SK-N-SH (cell line): ENCODE data around the gene PKN1. TPM values are rescaled to one million over a fixed set of nuclear protein-coding genes. Genes with fewer than 3 reads are reported as not detected.

ENCODE experiments used
- CTCF ChIA-PET: fragments of 300-600, 350-600 bp; formaldehyde crosslinking; extraction: SDS; loops from one replicate; lab custom pipeline; 2021; lab: Yijun Ruan, JAX
- POLR2A ChIA-PET: fragments of 350-600 bp; sonication (Branson Sonifier 250); formaldehyde crosslinking; extraction: SDS; loops from one replicate; lab custom pipeline; 2020; ENCODE audit warnings: antibody characterized with exemption, inconsistent platforms; lab: Yijun Ruan, JAX
- DNase-seq: peaks from one replicate; pipeline ENCODE4 v3.0.0; 2012
- H2AFZ ChIP-seq: fragments of 200-600 bp; sonication (generic); 2 replicates; pipeline ENCODE4 v1.8.1; 2016; ENCODE audit warnings: antibody characterized with exemption, mild to moderate bottlenecking, low read depth
- H3F3A ChIP-seq: fragments of 200-600 bp; sonication (generic); replicated peaks from 2 replicates; pipeline ENCODE3; 2016; ENCODE audit warnings: antibody characterized with exemption, mild to moderate bottlenecking; ENCODE audit not compliant: insufficient read depth
- H3K27ac ChIP-seq, 2 experiments: fragments of 200-500 bp in 1 of 2; fragments of 200-600 bp in 1 of 2; sonication (Bioruptor generic) in 1 of 2; sonication (generic), shearing (Covaris generic) in 1 of 2; 2 replicates each; pipeline versions ENCODE4 v1.5.1 to v1.6.1; 2014 to 2016; ENCODE audit warnings: low read depth in 2 of 2, inconsistent platforms in 1 of 2, low read length in 1 of 2, mild to moderate bottlenecking in 1 of 2, mixed read lengths in 1 of 2
- H3K27me3 ChIP-seq: fragments of 200-600 bp; sonication (generic), shearing (Covaris generic); 2 replicates; pipeline ENCODE4 v1.6.1; 2016; ENCODE audit warnings: mixed run types; ENCODE audit not compliant: insufficient read depth
- H3K36me3 ChIP-seq, 2 experiments: fragments of 200-500 bp in 1 of 2; fragments of 200-600 bp in 1 of 2; sonication (Bioruptor generic) in 1 of 2; sonication (generic) in 1 of 2; replicated peaks in 1 of 2; 2 replicates each; pipeline versions ENCODE3 to v1.5.1; 2014 to 2016; ENCODE audit warnings: low read length in 1 of 2, mild to moderate bottlenecking in 1 of 2; ENCODE audit not compliant: insufficient read depth in 2 of 2, control insufficient read depth in 1 of 2
- H3K4me1 ChIP-seq, 2 experiments: fragments of 200-500 bp in 1 of 2; fragments of 200-600 bp in 1 of 2; sonication (Bioruptor generic) in 1 of 2; sonication (generic), shearing (Covaris generic) in 1 of 2; 2 replicates each; pipeline versions ENCODE4 v1.5.1 to v1.6.1; 2014 to 2016; ENCODE audit warnings: low read depth in 1 of 2, low read length in 1 of 2, mixed run types in 1 of 2; ENCODE audit not compliant: insufficient read depth in 2 of 2, control insufficient read depth in 1 of 2
- H3K4me2 ChIP-seq: fragments of 200-600 bp; sonication (generic), shearing (Covaris generic); 2 replicates; pipeline ENCODE4 v1.6.1; 2017; ENCODE audit warnings: mixed run types
- H3K4me3 ChIP-seq, 2 experiments: fragments of 200-500 bp in 1 of 2; fragments of 200-600 bp in 1 of 2; sonication (Bioruptor generic) in 1 of 2; sonication (generic), shearing (Covaris generic) in 1 of 2; 2 replicates each; pipeline versions ENCODE4 v1.5.1 to v1.8.1; 2014 to 2016; ENCODE audit warnings: low read depth in 2 of 2, inconsistent platforms in 1 of 2, low read length in 1 of 2, mild to moderate bottlenecking in 1 of 2, mixed read lengths in 1 of 2, moderate library complexity in 1 of 2
- H3K79me2 ChIP-seq: fragments of 200-600 bp; sonication (generic); 2 replicates; pipeline ENCODE4 v1.8.1; 2017; ENCODE audit warnings: mild to moderate bottlenecking; ENCODE audit not compliant: insufficient read depth
- H3K9ac ChIP-seq: fragments of 200-600 bp; sonication (generic); 2 replicates; pipeline ENCODE4 v1.6.1; 2017; ENCODE audit warnings: mixed run types
- H3K9me2 ChIP-seq: fragments of 200-600 bp; sonication (generic); 2 replicates; pipeline ENCODE4 v1.6.1; 2017; ENCODE audit warnings: mixed run types
- H3K9me3 ChIP-seq: fragments of 200-600 bp; sonication (generic); 2 replicates; pipeline ENCODE4 v1.6.1; 2017; ENCODE audit warnings: mixed run types, mild to moderate bottlenecking, moderate library complexity
- H4K20me1 ChIP-seq: fragments of 200-600 bp; sonication (generic); 2 replicates; pipeline ENCODE4 v1.6.1; 2017; ENCODE audit warnings: mild to moderate bottlenecking, mixed run types; ENCODE audit not compliant: insufficient read depth
- ELF1 ChIP-seq: IDR thresholded peaks from 2 replicates; pipeline ENCODE4 v1.4.0; 2012
- EP300 ChIP-seq, 2 experiments: IDR thresholded peaks; 2 replicates each; pipeline versions ENCODE4 v1.4.0 to v1.6.1; 2012; ENCODE audit warnings: borderline replicate concordance in 1 of 2, low read depth in 1 of 2, low read length in 1 of 2
- EZH2phosphoT487 ChIP-seq: fragments of 200-600 bp; sonication (generic); IDR thresholded peaks from 2 replicates; pipeline ENCODE4 v1.6.1; 2017; ENCODE audit warnings: low read depth, mixed run types, mild to moderate bottlenecking, antibody characterized with exemption, moderate library complexity, borderline replicate concordance
- GATA2 ChIP-seq: sonication (generic); formaldehyde crosslinking; IDR thresholded peaks from 2 replicates; pipeline ENCODE4 v1.5.0; 2020; ENCODE audit warnings: mild to moderate bottlenecking, missing genetic modification reagents
- IRF3 ChIP-seq: fragments of 150-350 bp; IDR thresholded peaks from 2 replicates; pipeline ENCODE4 v1.6.1; 2016; ENCODE audit warnings: mild to moderate bottlenecking, low read depth, low read length
- JUND ChIP-seq: IDR thresholded peaks from 2 replicates; pipeline ENCODE4 v1.4.0; 2012
- MAX ChIP-seq: IDR thresholded peaks from 2 replicates; pipeline ENCODE4 v1.4.0; 2012; ENCODE audit warnings: low read depth
- MXI1 ChIP-seq: IDR thresholded peaks from 2 replicates; pipeline ENCODE4 v1.6.1; 2012; ENCODE audit warnings: mild to moderate bottlenecking, low read depth, low read length, improper control_type of control experiment
- NFIC ChIP-seq: IDR thresholded peaks from 2 replicates; pipeline ENCODE4 v1.4.0; 2012; ENCODE audit warnings: borderline replicate concordance
- NRF1 ChIP-seq: IDR thresholded peaks from 2 replicates; pipeline ENCODE4 v1.6.1; 2012; ENCODE audit warnings: low read depth, mild to moderate bottlenecking, low read length
- PBX3 ChIP-seq: IDR thresholded peaks from 2 replicates; pipeline ENCODE4; 2012
- RCOR1 ChIP-seq: fragments of 150-350 bp; IDR thresholded peaks from 2 replicates; pipeline ENCODE4 v1.6.1; 2017; ENCODE audit warnings: antibody characterized with exemption, low read length
- RFX5 ChIP-seq: IDR thresholded peaks from 2 replicates; pipeline ENCODE4 v1.6.1; 2012; ENCODE audit warnings: mild to moderate bottlenecking, improper control_type of control experiment, low read length
- SIN3A ChIP-seq: IDR thresholded peaks from 2 replicates; pipeline ENCODE4 v1.6.1; 2012; ENCODE audit warnings: low read depth, mild to moderate bottlenecking, low read length, moderate library complexity, borderline replicate concordance
- TAF1 ChIP-seq: IDR thresholded peaks from 2 replicates; pipeline ENCODE4 v1.6.1; 2012; ENCODE audit warnings: low read depth, mild to moderate bottlenecking, low read length, moderate library complexity, borderline replicate concordance
- USF1 ChIP-seq: IDR thresholded peaks from 2 replicates; pipeline ENCODE4 v1.4.0; 2012; ENCODE audit warnings: low read depth, borderline replicate concordance
- YY1 ChIP-seq: IDR thresholded peaks from 2 replicates; pipeline ENCODE4 v1.4.0; 2012; ENCODE audit warnings: low read depth, mild to moderate bottlenecking
- WGBS: methylation state at CpG from one replicate; pipeline ENCODE4 v1.1.6; 2017; ENCODE audit warnings: low lambda C conversion rate; 5-methylcytosine and 5-hydroxymethylcytosine counted together
- polyA plus RNA-seq, 3 experiments: library from polyadenylated mRNA; depleted of rRNA; stranded (reverse); fragments of >200 nt; gene quantifications; 2 replicates each; pipeline ENCODE4 v1.2.3, GENCODE V29; 2012

PKN1 gene
- polyA plus RNA-seq, 1 of the 3 experiments (the other 2 are of a cell fraction): 99.6 TPM

GRCh38 chr19:14405380-14405757 is 27.7 kb upstream of the PKN1 start:
- TF ChIP-seq IRF3 (no peak), RCOR1 (no peak), SIN3A (no peak), PBX3 (no peak), RFX5 (no peak), USF1 (no peak), MAX (no peak), NRF1 (no peak), TAF1 (no peak), GATA2 (CRISPR knock-in tag) (no peak), ELF1 (no peak), JUND (no peak), EP300 (IDR thresholded peaks at IDR 0.05; ENCODE audit: borderline replicate concordance in 1 of 2, low read depth in 1 of 2, low read length in 1 of 2) (no peak), MXI1 (no peak), EZH2phosphoT487 (no peak), YY1 (no peak), NFIC (no peak)
- no peak for DNase-seq
- H3K9me2 ChIP-seq: no peaks in the 10 kb centered on the region
- H3F3A ChIP-seq: peaks cover 16% of the 10 kb centered on the region
- H2AFZ ChIP-seq: no peak overlapping the region
- peaks cover under 1% of the 10 kb centered on the region; the same call in 1 of the 2 replicates for H4K20me1 ChIP-seq
- ChIA-PET POLR2A (interaction anchor here (0.7 to 1.0 kb wide), 2 partner anchors 25 to 269 kb away, joined by 4 to 5 read pairs; partner anchors contain the start of gene ASF1B), CTCF (interaction anchor here (0.6 to 3.5 kb wide), 30 partner anchors 8 to 333 kb away, joined by 3 to 31 read pairs (median 4); partner anchors contain the start of genes ADGRE5, ASF1B, DDX39A and MISP3)
- H3K36me3 ChIP-seq: peaks cover 6 to 26% of the 10 kb centered on the region in 2 experiments
- no peak overlapping the region for H3K9ac ChIP-seq
- 90% methylated on average over 6 of the region's 6 CpGs for WGBS
- no peaks in the 10 kb centered on the region for H3K27me3 ChIP-seq
- peak overlapping the region in 1 of 2 experiments; percentile 14; a peak in 1 of 4 replicates for H3K4me3 ChIP-seq
- H3K9me3 ChIP-seq: no peaks in the 10 kb centered on the region
- H3K79me2 ChIP-seq: no peaks in the 10 kb centered on the region; the same call in 1 of the 2 replicates
- H3K4me1 ChIP-seq: peaks cover 0 to 7% of the 10 kb centered on the region in 2 experiments; a peak in 1 of 4 replicates
- no peak overlapping the region for H3K4me2 ChIP-seq
- H3K27ac ChIP-seq: peak overlapping the region in 1 of 2 experiments; percentile 34; a peak in 1 of 4 replicates
